HepG2 (cell line): ENCODE results near the gene RNASE12. TPM values are rescaled to one million over a fixed set of nuclear protein-coding genes. Genes with fewer than 3 reads are reported as not detected.

Experiments
- CEBPG ChIP-seq: IDR thresholded peaks from 2 replicates; pipeline ENCODE4 v1.6.1; 2016
- GTF2F1 ChIP-seq: fragments of 150-350 bp; IDR thresholded peaks from 2 replicates; pipeline ENCODE4 v1.6.1; 2014; ENCODE audit warnings: low read length
- HNF4A ChIP-seq: sonication (generic); formaldehyde crosslinking; IDR thresholded peaks from 2 replicates; pipeline ENCODE4 v1.4.0; 2020; ENCODE audit warnings: missing genetic modification reagents
- NKX3-1 ChIP-seq: sonication (generic); formaldehyde crosslinking; IDR thresholded peaks from 2 replicates; pipeline ENCODE4 v1.5.0; 2020; ENCODE audit warnings: missing genetic modification reagents
- PHF21A ChIP-seq: sonication (generic); formaldehyde crosslinking; IDR thresholded peaks from 2 replicates; pipeline ENCODE4 v1.5.0; 2020; ENCODE audit warnings: mild to moderate bottlenecking, missing genetic modification reagents
- RBAK ChIP-seq: sonication (generic); formaldehyde crosslinking; IDR thresholded peaks from 2 replicates; pipeline ENCODE4 v1.5.1; 2020; ENCODE audit warnings: mild to moderate bottlenecking, missing genetic modification reagents
- RFXANK ChIP-seq: IDR thresholded peaks from 2 replicates; pipeline ENCODE4 v1.6.1; 2016
- RNF2 ChIP-seq: fragments of 450-650 bp; conservative IDR thresholded peaks from 2 replicates; pipeline ENCODE4 v1.6.1; 2016; ENCODE audit warnings: low read depth
- SNAPC2 ChIP-seq: sonication (generic); formaldehyde crosslinking; IDR thresholded peaks from 2 replicates; pipeline ENCODE4 v1.8.1; 2022; ENCODE audit warnings: mild to moderate bottlenecking, missing genetic modification reagents
- SPEN ChIP-seq: sonication (generic); formaldehyde crosslinking; IDR thresholded peaks from 2 replicates; pipeline ENCODE4 v1.5.1; 2020; ENCODE audit warnings: low read depth, mild to moderate bottlenecking, missing genetic modification reagents
- SRSF4 ChIP-seq: fragments of 200-400 bp; formaldehyde crosslinking; IDR thresholded peaks from one replicate; pipeline ENCODE4 v1.6.1; 2018; ENCODE audit warnings: mild to moderate bottlenecking, low read depth, low read length, moderate library complexity; ENCODE audit not compliant: poor library complexity, severe bottlenecking
- ZNF160 ChIP-seq: sonication (generic); formaldehyde crosslinking; IDR thresholded peaks from 2 replicates; pipeline ENCODE4 v1.8.0; 2022; ENCODE audit warnings: mild to moderate bottlenecking, inconsistent platforms, missing genetic modification reagents
- ZNF382 ChIP-seq: sonication (generic); formaldehyde crosslinking; IDR thresholded peaks from 2 replicates; pipeline ENCODE4 v1.5.0; 2020; ENCODE audit warnings: missing genetic modification reagents, mild to moderate bottlenecking, borderline replicate concordance
- polyA plus RNA-seq, 8 experiments: library from polyadenylated mRNA; depleted of rRNA in 3 of 8; stranded (reverse) in 7 of 8; unstranded in 1 of 8; fragments of >200 nt; fragmentation: Illumina TruSeq in 4 of 8; extraction: Trizol in 4 of 8; gene quantifications; 2 replicates each; pipeline versions ENCODE4 v1.2.1 to v1.2.3, GENCODE V29; 2011 to 2016; ENCODE audit warnings: low read depth in 4 of 8, missing spikeins in 1 of 8, mixed read lengths in 1 of 8; ENCODE audit not compliant: insufficient read depth in 1 of 8
- total RNA-seq, 5 experiments: library from RNA; depleted of rRNA; stranded (reverse); fragments of >200 nt; fragmentation: Illumina TruSeq; extraction: Trizol; gene quantifications; 2 replicates each; pipeline ENCODE4 v1.2.3, GENCODE V29; 2016; ENCODE audit warnings: low read depth in 1 of 5
- TF ChIP-seq, protein P1 (sequence below), 2 experiments: sonication (generic) in 1 of 2; formaldehyde crosslinking in 1 of 2; IDR thresholded peaks; 2 replicates each; pipeline versions ENCODE4 v1.5.1 to v1.6.1; 2011 to 2020; ENCODE audit warnings: borderline replicate concordance in 1 of 2, low read depth in 1 of 2, low read length in 1 of 2, mild to moderate bottlenecking in 1 of 2, missing genetic modification reagents in 1 of 2, moderate library complexity in 1 of 2
- TF ChIP-seq, protein P2 (sequence below): sonication (generic); formaldehyde crosslinking; IDR thresholded peaks from 2 replicates; pipeline ENCODE4 v1.4.0; 2020; ENCODE audit warnings: mild to moderate bottlenecking, missing genetic modification reagents
- TF ChIP-seq, protein P3 (sequence below): IDR thresholded peaks from 2 replicates; pipeline ENCODE4 v1.6.1; 2012; ENCODE audit warnings: low read depth, low read length, improper control_type of control experiment

Gene RNASE12
- total and polyA plus RNA-seq, 2 of the 13 experiments (the other 11 are each of a cell fraction or from before 2014, with no cell fraction given) = not detected

DNA sequence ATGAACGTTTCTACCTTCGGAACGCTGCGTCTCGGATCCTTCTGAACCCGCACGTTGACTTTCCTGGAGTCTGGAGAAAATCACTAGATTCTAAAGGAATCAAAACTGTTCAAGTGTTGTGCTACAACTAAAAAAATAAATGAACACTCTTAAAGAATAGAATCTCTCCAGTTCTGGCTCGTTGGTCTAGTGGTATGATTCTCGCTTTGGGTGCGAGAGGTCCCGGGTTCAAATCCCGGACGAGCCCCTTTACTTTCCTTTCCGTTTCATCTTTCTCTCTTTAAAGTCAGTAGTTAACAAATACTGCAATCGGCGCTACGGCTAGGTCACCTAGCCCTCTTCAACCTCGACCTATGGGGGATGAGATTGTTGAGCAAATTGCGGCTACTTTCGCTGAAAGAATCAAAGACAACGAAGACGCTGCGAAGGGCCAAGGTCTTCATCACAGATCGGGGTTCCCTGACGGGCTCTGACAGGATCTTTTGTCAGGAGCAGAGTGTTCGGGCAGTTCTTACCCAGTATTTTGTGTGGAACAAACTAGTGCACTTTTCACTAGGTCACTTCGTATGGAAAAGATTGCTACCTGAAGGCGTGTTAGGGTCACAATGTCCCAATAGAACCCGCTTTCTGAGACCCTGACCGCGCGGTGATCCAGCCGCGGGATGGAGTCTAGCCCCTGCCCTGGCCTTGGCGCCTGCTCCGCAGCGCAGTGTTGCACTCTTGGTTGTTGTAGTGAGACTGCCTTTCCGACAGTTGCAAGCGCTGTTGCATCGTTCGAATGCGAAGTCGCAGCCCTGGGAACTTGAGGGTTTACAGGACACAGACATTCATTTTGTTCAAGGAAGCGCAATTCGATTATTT is 41.9 kb upstream of the RNASE12 start (continued):
- TF ChIP-seq, protein P1, sequence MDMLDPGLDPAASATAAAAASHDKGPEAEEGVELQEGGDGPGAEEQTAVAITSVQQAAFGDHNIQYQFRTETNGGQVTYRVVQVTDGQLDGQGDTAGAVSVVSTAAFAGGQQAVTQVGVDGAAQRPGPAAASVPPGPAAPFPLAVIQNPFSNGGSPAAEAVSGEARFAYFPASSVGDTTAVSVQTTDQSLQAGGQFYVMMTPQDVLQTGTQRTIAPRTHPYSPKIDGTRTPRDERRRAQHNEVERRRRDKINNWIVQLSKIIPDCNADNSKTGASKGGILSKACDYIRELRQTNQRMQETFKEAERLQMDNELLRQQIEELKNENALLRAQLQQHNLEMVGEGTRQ (IDR thresholded peaks at IDR 0.05; ENCODE audit: low read depth, low read length) = no peak
- TF ChIP-seq, protein P1 (CRISPR knock-in tag; IDR thresholded peaks at IDR 0.05; ENCODE audit: borderline replicate concordance) = no peak
- TF ChIP-seq, protein P2, sequence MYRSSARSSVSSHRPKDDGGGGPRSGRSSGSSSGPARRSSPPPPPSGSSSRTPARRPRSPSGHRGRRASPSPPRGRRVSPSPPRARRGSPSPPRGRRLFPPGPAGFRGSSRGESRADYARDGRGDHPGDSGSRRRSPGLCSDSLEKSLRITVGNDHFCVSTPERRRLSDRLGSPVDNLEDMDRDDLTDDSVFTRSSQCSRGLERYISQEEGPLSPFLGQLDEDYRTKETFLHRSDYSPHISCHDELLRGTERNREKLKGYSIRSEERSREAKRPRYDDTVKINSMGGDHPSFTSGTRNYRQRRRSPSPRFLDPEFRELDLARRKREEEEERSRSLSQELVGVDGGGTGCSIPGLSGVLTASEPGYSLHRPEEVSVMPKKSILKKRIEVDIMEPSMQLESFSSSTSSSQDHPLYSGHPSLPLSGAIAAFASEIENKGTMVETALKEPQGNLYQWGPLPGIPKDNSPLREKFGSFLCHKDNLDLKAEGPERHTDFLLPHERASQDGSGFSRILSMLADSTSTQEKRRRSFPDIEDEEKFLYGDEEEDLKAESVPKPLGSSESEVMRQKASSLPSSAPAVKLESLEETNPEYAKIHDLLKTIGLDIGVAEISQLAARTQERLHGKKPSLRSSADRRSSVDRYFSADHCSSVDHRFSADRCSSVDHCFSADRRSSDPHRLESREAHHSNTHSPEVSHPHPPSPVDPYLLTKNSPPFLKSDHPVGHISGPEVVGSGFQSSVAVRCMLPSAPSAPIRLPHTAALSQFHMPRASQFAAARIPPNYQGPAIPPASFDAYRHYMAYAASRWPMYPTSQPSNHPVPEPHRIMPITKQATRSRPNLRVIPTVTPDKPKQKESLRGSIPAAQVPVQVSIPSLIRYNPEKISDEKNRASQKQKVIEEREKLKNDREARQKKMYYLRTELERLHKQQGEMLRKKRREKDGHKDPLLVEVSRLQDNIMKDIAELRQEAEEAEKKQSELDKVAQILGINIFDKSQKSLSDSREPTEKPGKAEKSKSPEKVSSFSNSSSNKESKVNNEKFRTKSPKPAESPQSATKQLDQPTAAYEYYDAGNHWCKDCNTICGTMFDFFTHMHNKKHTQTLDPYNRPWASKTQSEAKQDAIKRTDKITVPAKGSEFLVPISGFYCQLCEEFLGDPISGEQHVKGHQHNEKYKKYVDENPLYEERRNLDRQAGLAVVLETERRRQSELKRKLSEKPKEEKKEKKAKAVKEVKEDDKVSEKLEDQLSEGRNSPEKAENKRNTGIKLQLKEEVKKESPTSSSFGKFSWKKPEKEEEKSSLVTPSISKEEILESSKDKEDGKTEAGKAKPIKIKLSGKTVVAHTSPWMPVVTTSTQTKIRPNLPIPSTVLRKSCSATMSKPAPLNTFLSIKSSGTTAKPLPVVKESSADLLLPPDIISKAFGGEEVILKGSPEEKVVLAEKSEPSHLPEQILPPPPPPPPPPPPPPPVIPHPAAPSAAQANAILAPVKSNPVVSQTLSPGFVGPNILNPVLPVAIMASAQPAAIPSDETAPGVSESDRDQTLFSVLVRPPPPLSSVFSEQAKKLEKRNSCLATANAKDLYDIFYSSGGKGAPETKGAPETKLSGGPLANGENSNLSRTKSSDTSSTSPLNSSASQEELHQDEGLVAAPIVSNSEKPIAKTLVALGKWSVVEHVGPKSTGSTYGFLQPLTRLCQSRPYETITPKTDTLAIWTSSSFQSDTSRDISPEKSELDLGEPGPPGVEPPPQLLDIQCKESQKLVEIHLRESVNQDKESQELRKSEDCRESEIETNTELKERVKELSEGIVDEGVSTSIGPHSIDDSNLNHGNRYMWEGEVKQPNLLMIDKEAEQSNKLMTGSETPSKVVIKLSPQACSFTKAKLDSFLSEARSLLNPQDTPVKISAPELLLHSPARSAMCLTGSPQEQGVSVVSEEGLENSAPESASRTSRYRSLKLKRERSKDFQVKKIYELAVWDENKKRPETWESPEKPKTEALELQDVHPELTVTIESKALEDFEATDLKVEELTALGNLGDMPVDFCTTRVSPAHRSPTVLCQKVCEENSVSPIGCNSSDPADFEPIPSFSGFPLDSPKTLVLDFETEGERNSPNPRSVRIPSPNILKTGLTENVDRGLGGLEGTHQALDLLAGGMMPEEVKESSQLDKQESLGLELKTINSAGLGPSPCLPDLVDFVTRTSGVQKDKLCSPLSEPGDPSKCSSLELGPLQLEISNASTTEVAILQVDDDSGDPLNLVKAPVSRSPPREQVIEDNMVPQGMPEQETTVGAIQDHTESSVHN = no peak
- TF ChIP-seq SRSF4 = no peak
- no peak; the same call in 1 of the 2 replicates for TF ChIP-seq HNF4A (CRISPR knock-in tag)
- TF ChIP-seq ZNF382 (CRISPR knock-in tag) = no peak
- no peak for TF ChIP-seq RNF2
- TF ChIP-seq RBAK = no peak
- TF ChIP-seq CEBPG (CRISPR knock-in tag) = peak; percentile 80
- TF ChIP-seq SNAPC2 (CRISPR knock-in tag) = 0 out of 2 replicates have a peak, but pooled peaks have one; percentile 23
- TF ChIP-seq ZNF160 (CRISPR knock-in tag) = 0 out of 2 replicates have a peak, but pooled peaks have one; percentile 58
- TF ChIP-seq, protein P3, sequence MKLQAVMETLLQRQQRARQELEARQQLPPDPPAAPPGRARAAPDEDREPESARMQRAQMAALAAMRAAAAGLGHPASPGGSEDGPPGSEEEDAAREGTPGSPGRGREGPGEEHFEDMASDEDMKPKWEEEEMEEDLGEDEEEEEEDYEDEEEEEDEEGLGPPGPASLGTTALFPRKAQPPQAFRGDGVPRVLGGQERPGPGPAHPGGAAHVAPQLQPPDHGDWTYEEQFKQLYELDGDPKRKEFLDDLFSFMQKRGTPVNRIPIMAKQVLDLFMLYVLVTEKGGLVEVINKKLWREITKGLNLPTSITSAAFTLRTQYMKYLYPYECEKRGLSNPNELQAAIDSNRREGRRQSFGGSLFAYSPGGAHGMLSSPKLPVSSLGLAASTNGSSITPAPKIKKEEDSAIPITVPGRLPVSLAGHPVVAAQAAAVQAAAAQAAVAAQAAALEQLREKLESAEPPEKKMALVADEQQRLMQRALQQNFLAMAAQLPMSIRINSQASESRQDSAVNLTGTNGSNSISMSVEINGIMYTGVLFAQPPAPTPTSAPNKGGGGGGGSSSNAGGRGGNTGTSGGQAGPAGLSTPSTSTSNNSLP = no peak
- TF ChIP-seq NKX3-1 (CRISPR knock-in tag) = no peak
- peak; percentile 77 for TF ChIP-seq PHF21A (CRISPR knock-in tag)
- TF ChIP-seq GTF2F1 = 0 out of 2 replicates have a peak, but pooled peaks have one; percentile 28
- TF ChIP-seq RFXANK (CRISPR knock-in tag) = peak; percentile 57; the same call in 1 of the 2 replicates
- no peak for TF ChIP-seq SPEN
